C1 segment of cervical spinal cord (tissue), 14 donors: Measurements from ENCODE around the gene TRIM3.
A peak's percentile ranks its signal among the peaks of the same experiment; 100 is the strongest.

Experiments
- DNase-seq, 14 donors: peaks; one replicate each; lab custom pipeline; 2025; lab: John Stamatoyannopoulos, UW

TRIM3 gene

GRCh38 chr11:6480299-6480914 lies 6.7 kb upstream of the TRIM3 start:
- no peak for DNase-seq

DNA sequence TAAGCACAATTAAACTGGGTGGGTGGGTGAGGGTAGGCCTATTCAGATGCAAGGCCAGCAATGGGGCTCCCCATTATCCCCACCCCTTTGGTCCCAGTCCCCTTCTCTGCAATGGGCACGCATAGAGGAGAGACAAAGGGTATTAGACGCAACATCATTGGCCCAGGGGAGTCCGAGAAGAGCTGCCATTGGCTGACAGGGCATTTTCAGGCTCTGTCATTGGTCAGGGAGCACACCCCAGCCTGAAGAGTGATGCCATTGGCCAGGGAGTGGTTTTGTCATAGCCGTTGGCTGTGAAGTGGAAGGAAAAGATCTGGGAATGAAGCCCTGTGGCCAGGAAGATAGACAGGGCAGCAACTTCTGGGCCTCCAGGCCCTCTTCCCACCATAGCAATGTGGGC lies 2.8 kb upstream of the TRIM3 start:
- no peak for DNase-seq

DNA sequence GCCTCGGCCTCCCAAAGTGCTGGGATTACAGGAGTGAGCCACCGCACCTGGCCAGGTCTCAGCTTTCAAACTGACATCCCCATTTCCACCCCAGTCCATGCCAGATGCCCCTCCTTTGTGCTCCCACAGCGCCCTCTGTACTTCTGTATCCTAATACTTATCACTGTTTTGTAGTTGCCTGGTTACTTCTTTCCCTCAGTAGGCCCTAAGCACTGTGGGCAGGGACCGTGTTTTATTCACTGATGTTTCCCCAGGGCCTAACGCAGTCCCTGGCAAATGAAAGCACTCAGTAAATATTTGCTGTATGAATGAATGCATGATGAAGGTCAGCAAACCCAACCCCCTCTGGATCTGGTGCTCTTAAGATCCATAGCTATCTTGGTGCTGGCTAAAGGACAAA lies 2.2 kb upstream of the TRIM3 start:
- no peak for DNase-seq

DNA sequence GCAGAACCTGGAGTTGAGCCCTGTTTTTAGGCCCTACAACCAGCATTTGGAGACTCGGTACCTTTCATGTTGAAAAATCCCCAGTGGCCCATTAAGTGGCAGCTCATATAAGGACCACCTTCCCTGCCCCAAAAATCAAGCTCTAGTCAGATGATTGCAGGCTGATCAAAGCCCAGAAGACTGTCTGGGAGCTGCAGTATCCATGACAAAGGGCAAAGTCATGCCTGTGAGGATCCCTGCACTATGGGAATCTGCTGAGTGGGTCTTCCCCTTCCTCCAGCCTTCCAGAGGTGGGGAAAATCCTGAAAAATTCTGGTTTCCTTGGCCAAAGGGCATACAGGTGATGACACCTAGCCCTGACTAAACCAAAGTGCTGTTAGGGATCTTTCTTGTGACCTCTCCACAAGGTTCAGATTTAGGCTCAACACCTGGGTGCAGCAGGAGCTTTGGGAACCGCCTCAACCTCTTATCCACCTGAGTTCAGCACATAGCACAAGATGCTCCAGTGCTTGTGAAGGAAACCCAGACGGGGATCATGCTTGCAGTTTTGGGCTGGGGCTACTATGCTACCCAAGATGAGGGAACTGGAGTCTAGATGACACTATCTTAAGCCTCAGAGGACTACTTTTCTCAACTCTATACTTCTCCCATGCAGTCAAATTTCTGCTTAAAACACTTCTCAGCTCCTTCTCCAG lies 1.2 kb upstream of the TRIM3 start:
- DNase-seq, result no peak

GRCh38 chr11:6474413-6474792 lies 662 bp upstream of the TRIM3 start:
- DNase-seq, result no peak

DNA sequence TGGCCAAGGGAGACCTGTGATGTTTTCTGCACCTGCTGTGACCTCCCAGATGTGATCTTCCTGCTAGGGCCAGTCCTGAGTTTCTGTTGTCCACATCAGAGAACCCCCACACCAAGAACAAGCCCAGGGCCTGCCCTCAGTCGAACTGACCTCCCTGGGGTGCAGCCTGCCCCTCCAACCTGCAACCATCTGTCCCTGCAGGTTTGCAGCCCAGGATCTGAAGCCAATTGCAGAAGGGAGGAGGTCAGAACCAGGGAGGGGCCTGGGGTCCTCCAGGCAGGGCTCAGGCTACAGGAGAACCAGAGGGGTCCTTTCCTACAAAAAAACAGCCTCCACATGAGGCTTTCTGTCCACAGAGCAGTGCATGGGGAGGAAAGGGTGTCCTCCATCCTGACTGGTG lies 807 bp downstream of the TRIM3 start:
- DNase-seq, result peak in 2 of 14 donors; percentile 11 to 56

DNA sequence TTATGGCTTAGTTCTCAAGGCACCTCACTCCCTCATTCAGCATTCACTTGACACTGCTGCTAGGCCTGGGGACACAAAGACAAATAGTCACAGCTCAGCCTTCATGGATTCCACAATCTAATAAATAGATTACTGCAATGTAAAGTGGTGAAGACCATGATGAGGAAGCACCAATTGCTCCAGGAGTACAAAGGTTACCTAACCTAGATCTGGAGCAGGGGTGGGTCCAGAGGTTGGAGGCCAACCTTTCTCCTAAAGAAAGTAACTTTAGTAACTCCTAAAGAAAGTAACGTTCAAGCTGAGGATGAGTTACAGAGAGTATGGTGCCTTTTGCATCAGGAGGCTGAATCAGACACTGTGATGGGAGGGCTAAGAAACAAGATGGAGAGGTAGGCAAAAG lies 4.1 kb downstream of the TRIM3 start:
- no peak for DNase-seq

DNA sequence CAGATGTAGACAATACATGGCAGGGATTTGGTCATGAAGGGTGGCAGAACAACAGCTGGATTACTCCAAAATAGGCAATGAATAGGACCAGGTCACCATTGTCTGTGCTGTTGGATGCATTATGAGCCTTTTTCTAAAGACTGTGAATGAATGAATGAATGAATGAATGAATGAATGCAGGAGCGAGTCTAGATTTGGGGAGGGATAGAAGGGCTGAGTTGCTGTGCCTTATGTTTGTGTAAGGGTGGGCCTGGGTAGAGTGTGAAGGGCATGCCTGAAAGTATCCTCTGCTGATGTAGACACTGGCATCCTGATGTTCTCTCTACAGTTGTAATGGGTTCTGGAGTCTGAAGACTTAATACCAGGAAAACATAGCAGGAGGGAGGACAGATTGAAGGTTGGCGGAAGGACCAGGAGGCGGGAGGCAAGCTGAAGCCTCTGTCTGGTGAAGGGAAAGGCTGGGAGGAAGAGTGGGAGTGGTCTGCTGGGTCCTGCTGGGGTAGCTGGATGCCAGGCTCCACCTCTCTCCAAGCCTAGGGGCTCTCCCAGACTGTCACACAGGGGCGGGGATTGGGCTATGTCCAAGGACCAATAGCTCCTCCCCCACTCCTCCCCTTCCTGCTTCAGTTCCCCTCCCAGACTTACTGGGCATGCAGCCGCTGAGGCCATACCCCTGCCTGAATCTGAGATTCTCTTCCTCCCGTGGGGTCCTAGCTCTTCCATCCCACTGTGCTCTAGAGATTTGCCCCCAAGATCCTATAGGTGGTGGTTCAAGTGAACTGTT lies 4.8 kb downstream of the TRIM3 start:
- peak in 13 of 14 donors; percentile 7 to 85 (median 71) for DNase-seq

DNA sequence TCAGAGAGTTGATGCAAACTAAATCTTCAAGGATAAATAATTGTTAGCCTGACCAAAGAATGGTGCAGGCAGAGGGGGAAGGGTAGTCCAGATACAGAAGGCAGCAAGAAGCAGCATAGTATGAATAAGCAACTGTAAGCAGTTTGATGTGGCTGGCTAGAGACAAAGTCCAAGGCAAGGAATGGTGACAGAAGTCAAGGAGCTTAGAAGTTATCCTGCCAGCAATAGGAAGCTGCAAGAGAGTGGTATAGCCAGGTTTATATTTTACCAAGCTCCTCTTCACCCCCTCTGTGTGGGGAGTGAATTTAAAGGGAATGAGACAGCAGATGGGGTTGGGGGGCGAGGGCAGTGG lies 14.7 kb downstream of the TRIM3 start:
- DNase-seq, result no peak

GRCh38 chr11:6458352-6459098 lies 15.2 kb downstream of the TRIM3 start:
- no peak for DNase-seq

GRCh38 chr11:6457581-6458320 lies 16.0 kb downstream of the TRIM3 start:
- no peak for DNase-seq

DNA sequence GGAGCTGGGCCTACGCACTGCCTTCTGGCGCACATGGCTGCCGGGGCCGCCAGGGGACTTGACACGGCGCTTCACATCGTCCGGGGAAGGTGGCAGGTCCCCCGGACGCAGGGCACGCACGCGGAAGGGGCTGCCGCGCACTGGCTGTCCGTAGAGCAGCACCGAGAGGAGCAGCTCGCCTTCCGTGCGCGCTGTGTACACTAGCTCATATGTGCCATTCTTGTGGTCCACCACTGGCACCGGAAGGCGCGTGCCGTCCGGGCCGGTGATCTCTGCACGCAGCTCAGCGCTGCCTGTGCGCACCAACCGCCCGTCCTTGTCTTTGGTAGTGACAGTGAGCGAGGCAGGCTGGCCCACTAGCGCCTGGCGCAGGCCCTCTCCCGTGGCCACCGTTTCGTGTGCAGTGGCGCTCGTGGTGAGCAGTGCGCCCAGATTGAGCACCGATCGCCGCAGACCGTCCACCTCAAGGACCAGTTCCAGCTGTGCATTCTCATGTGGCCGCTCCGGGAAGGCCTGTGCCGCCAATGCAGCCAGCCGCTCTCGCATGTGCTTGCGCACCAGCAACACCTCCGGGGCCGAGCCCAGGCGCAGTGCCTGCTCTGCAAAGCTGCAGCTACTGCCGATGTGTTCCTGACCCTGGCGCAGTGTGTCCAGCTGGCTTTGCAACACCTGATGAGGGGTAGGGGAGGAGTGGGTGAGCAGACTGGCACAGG lies 17.2 kb downstream of the TRIM3 start:
- no peak for DNase-seq

GRCh38 chr11:6455070-6455469 lies 18.7 kb downstream of the TRIM3 start:
- DNase-seq, result no peak

GRCh38 chr11:6453152-6453551 lies 20.6 kb downstream of the TRIM3 start:
- DNase-seq, result no peak

DNA sequence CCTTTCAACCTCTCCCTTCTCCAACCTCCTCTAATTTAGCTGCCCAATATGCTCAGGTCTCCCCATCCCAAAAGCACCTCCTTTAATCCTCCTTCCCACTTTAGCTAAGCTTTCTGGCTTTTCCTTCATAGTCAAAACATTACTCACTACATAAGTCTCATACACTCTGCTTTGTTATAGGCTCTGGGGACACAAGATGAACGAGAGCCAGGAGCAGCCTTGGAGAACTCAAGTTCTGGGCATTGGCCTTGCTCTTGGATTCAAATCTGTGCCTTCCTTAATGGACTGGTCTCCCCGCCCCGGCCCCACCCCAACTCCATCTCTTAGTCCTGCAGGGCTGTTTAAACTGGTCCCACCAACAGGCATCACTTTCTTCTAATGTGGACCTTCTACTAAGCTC lies 21.5 kb downstream of the TRIM3 start:
- DNase-seq, result no peak

- DNase-seq, result no peak
Observed at GRCh38 chr11:6448574-6448973, 25.2 kb downstream of the TRIM3 start.

GRCh38 chr11:6443269-6444003 lies 30.3 kb downstream of the TRIM3 start:
- peak in 12 of 14 donors; percentile 13 to 62 (median 29) for DNase-seq

- no peak for DNase-seq
Observed at GRCh38 chr11:6442441-6442840, 31.3 kb downstream of the TRIM3 start.

DNA sequence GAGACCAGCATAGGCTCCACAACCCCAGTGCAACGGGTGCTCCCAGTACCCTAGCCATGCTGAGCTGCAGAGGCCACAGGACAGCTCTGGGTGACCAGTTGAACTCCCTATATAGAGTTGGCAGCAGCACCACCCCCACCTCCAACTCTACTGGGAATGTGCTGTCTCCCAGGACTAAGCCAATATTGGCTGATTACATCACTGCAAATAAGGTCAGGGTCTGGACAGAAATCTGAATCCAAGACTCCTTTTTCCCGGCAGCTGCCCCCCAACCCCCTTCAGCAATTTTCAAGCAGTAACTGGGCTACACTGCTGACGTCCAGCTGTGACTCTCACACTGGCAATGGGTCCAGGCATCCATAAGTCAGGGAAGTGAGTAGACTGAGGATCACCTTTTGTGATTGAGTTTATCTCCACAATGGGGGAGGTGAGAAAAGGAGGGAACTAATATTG lies 32.8 kb downstream of the TRIM3 start, which contains the start of gene HPX:
TSS of gene HPX (minus strand) at position 82 of the 453 bp plus-strand sequence. CDS start at position 58, 24 bp downstream.
- no peak for DNase-seq
